Fibroblast of skin of left biceps (primary cell): ENCODE results near the gene GIPR.
"Not testable (repeated sequence)": the region's sequence is repeated elsewhere in the genome, so short reads cannot be mapped to it uniquely, and the experiment has no call there.

Experiments
- DNase-seq, 2 experiments: peaks; one replicate each; pipeline ENCODE4 v3.0.0-alpha.2; 2013; ENCODE audit warnings: low read depth in 2 of 2

The GIPR gene

DNA sequence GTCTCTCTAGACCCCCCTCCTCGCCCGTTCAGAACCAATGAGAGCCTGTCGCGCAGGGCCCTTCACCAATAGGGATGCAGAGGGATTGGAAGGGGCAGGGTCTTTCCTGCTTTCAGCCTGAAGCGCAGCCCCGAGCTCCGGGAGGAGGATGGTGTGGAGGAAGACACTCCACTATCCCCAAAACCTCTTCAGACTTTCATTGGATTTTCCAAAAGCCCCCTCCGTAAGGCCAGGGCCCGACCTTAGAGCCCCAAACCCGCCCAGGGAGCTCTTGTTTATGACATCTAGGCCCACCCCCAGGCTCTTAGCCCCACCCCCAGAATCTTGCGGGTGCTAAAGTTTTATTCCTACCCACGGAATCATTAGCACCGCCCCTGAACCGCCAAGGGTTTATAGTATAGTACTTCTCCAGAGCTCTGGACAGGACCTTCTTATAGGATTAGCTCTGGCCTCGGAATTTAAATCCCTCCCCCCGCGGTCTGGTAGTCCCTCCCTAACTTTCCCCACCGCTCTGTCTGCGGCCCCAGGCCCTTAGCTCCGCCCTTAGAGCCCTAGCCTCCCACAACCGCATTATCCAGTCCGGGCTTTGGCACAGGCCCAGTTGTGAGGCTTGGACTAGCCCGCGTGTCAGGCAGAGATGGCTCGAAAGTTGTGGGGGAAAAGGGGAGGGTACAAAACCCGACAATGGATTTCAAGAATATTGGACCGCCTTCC is 22.2 kb upstream of the GIPR start:
- peak; percentile 76 to 79 for DNase-seq

DNA sequence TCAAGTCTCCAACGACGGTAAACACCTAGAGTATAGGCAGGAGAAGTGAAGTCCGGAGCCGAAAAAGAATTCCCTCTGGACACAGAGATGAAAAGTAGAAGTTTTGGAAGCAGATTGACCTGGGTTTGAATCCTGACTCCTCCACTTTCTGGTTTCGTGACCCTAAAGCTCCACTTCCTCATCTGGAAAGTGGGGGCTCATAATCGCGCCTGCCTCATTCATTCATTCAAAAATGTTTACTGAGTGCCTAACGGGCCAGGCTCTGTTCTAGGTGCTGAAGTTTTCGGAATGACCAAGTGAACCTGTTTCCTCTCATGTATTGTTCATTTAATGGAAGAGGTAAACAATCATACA is 21.7 kb upstream of the GIPR start:
- no peak for DNase-seq

DNA sequence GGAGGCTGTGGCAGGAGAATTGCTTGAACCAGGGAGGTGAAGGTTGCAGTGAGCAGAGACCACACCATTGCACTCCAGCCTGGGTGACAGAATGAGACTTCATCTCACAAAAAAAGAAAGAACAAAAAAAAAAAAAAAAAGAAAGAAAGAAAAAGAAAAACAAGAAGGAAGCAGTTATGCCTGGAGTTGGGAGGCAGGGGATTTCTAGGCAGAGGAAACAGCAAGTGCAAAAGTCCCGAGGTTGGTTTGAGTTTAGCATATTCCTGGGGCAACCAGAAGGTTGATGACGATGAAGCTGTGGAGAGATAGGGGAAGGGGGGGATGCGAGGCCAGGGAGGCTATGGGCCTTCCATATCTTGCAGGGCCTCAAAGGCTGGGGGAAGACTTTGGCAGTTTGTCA is 17.3 kb upstream of the GIPR start:
- DNase-seq: no peak

DNA sequence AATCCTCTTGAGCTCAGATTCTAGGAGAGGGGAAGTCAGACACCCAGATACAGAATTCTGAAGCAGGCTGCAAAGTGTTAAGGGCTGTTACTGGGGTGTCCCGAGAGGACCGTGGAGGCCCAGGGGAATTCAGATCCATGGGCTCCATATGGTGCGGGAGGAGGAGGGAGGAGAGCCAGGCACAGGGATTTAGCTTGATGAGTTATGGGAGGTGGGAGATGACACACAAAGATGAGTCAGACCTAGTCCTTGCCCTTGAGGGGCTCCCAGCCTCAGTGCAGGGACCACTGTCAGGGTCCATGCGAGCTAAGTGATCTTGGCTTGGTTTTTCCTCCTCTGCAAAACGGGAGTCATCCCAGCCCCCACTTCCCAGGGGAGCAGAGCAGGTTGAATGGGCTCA is 14.4 kb upstream of the GIPR start:
- DNase-seq: no peak

- DNase-seq: no peak
Measured at GRCh38 chr19:45655073-45655472, 12.9 kb upstream of the GIPR start.

DNA sequence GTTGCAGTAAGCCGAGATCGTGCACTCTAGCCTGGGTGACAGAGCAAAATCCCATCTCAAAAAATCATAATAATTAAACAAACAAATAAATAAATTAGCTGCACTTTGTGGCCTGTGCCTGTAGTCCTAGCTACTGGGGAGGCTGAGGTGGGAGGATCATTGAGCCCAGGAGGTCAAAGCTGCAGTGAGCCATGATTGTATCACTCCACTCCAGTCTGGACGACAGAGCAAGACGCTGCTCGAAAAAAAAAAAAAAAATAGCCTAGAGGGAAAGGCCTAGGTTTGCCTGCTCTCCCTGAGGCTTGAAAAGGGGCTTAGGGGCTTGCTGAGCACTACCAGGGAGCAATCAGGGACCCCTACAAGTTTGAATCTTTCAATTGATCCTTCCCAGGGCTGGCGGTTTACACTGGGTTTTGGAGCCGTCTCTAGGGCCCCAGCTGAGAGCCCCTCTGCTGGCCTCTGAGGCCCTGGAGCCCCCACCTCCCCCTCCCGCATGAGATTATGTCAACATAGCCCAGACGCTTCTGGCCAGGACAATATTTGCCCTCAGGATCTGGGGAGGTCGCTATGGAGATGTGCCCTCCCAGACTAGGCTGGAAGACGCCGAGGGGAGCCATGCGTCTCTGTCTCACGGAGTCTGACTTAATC is 10.4 kb upstream of the GIPR start:
- no peak for DNase-seq

GRCh38 chr19:45659096-45659729 is 8.8 kb upstream of the GIPR start:
- no peak for DNase-seq

- DNase-seq: no peak
Measured at GRCh38 chr19:45660636-45661035, 7.4 kb upstream of the GIPR start.

GRCh38 chr19:45663800-45664199 is 4.2 kb upstream of the GIPR start:
- DNase-seq: no peak

- DNase-seq: no peak
Measured at GRCh38 chr19:45664575-45664974, 3.4 kb upstream of the GIPR start.

GRCh38 chr19:45668342-45668871 is 386 bp downstream of the GIPR start:
- no peak for DNase-seq

GRCh38 chr19:45670670-45671453 is 2.8 kb downstream of the GIPR start:
- DNase-seq: peak in 1 of 2 experiments; percentile 39

DNA sequence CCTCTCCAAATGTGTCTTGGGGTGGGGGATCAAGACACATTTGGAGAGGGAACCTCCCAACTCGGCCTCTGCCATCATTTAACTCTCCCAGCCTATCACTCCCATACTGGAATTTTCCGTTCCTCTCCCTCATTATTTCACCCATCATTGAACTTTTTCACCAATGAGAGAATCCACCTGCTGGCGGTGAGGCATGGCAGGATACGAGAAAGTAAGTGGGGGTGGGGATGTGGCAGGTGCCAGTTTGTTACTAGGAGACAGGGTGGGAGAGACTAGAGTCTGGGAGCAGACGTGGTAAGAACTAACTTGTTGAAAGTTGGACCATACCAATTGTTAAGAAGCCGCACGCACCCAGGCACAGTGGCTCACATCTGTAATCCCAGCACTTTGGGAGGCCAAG is 6.9 kb downstream of the GIPR start:
- DNase-seq: no peak

DNA sequence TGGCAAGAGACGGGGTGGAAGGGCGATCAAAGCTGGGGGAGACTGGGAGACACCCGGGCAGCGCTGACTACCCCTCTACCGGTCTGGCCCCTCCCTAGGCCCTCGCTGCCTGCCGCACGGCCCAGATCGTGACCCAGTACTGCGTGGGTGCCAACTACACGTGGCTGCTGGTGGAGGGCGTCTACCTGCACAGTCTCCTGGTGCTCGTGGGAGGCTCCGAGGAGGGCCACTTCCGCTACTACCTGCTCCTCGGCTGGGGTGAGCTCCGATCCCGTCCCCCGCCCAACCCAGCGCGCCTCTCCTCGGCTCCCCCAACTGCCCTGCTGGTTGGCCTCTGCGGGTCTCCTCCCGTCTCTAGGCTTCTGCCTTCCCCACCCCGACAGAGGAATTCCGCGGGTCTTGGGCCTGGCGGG is 8.8 kb downstream of the GIPR start:
- no peak for DNase-seq

- peak in 1 of 2 experiments; percentile 20 for DNase-seq
Measured at GRCh38 chr19:45677351-45678230, 9.6 kb downstream of the GIPR start.

- peak in 1 of 2 experiments; percentile 32 for DNase-seq
Measured at GRCh38 chr19:45681391-45682015, 13.5 kb downstream of the GIPR start.

- no peak for DNase-seq
Measured at GRCh38 chr19:45682117-45682516, 14.1 kb downstream of the GIPR start.

- no peak for DNase-seq
Measured at GRCh38 chr19:45682908-45683307, 14.9 kb downstream of the GIPR start.

DNA sequence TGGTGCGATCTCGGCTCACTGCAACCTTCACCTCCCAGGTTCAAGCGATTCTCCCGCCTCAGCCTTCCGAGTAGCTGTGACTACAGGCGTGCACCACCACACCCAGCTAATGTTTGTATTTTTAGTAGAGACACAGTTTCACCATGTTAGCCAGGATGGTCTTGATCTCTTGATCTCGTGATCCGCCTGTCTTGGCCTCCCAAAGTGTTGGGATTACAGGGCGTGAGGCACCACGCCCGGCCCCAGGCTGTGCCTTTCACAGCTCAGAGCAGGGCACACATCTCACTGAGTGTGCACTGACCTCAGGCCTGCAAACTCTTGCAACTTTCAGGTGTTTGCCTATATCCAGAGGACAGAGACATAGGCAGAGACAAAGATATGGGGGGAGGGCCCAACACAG is 17.0 kb downstream of the GIPR start:
- DNase-seq: not testable (repeated sequence)

DNA sequence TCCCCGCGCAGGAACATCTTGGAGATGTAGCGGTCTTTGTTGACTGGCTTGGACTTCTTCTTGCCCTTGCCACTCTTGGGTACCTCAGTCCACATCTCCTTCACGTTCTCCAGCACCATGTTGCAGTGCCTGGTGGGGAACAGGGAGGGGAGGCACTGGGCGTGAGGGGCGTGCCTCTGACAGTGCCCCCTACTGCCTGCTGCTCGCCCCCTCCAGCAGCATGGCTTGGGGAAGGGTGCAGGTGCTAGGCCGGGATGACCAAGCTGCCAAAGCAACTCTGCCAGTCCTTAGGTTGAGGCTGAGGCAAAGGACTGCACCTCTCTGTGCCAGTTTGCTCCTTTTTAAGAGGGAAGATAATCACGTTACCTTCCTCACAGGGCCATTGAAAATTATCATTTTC is 19.6 kb downstream of the GIPR start:
- no peak for DNase-seq
